Measurements from ENCODE around the gene SLC23A1.
"Not testable (repeated sequence)": the region's sequence is repeated elsewhere in the genome, so short reads cannot be mapped to it uniquely, and the experiment has no call there.

Gene SLC23A1

DNA sequence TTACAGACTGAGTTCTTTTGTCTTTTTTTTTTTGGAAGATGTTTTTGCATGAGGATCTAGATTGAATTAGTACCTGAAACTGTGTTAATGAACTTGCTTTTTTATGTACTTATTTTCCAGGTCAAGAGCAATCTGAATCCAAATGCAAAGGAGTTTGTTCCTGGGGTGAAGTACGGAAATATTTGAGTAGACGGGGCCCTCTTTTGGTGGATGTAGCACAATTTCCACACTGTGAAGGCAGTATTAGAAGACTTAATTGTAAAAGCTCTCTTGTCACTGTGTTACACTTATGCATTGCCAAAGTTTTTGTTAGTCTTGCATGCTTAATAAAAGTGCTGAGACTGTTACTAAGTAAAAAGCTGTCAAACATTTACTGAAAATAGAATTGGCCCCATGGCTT lies 14.5 kb downstream of the SLC23A1 start:
- DNase-seq = no peak

DNA sequence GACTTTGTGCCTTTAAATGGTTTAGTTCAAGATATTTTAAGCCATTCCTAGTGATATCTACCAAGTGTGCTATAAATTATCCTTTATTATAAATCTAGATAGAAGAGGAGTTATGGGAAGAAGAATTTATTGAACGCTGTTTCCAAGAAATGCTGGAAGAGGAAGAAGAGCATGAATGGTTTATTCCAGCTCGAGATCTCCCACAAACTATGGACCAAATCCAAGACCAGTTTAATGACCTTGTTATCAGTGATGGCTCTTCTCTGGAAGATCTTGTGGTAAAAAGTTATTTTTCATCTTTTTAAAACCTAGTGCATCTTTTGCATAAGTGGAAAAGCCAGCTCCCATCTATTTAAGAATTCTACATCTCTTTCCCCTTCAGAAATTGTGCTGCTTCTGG lies 18.6 kb downstream of the SLC23A1 start:
- DNase-seq = no peak

DNA sequence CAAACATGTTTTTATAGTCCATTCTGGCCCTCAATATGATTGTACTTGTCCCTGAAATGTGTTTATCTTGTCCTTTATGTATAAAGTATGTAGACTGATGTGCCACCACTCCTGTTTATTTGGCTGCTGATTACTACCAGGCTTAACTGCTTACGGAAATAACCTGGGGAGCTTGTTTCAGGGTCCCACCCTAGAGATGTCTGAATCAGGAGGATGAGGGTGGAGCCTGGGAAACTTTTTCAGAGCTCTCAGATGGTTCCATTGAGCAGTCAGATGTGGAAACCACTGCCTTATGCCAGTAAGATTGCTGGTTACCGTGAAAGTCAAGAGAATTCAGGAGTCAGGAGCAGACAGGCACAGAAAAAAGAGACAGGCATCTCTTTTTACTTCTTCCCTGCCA lies 19.2 kb downstream of the SLC23A1 start:
- no peak for DNase-seq

DNA sequence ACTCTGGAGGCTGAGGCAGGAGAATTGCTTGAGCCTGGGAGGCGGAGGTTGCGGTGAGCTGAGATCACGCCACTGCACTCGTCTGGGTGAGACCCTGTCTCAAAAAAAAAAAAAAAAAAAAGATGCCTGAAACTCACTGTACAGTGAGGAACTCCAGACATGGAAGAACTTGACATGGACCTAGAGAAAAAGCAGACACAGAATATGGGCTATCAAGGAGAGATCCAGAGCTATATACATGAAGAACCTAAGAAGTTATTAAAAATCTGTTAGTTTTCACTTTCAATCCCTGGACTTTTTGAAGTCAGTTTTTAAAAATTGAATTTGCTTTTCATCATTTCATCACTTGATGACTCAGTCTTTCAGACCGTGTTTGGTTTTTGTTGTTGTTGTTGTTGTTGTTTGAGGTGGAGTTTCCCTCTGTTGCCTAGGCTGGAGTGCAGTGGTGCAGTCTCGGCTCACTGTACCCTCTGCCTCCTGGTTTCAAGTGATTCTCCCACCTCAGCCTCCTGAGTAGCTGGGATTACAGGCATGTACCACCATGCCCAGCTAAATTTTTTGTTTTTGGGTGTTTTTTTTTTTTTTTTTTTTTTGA lies 21.2 kb downstream of the SLC23A1 start:
- DNase-seq = no peak

GRCh38 chr5:139360384-139360783 lies 22.7 kb downstream of the SLC23A1 start:
- no peak for DNase-seq

GRCh38 chr5:139358064-139358463 lies 25.0 kb downstream of the SLC23A1 start:
- no peak for DNase-seq

DNA sequence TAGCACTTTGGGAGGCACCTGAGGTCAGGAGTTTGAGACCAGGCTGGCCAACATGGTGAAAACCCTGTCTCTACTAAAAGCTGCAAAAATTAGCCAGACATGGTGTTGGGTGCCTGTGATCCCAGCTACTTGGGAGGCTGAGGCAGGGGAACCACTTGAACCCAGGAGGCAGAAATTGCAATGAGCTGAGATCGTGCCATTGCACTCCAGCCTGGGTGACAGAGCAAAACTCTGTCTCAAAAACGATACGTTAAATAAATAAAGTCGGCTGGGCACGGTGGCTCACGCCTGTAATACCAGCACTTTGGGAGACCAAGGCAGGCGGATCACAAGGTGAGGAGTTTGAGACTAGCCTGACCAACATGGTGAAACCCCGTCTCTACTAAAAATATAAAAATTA lies 27.2 kb downstream of the SLC23A1 start:
- DNase-seq = not testable (repeated sequence)

- DNase-seq = no peak
Measured at GRCh38 chr5:139354186-139354585, 28.9 kb downstream of the SLC23A1 start.

DNA sequence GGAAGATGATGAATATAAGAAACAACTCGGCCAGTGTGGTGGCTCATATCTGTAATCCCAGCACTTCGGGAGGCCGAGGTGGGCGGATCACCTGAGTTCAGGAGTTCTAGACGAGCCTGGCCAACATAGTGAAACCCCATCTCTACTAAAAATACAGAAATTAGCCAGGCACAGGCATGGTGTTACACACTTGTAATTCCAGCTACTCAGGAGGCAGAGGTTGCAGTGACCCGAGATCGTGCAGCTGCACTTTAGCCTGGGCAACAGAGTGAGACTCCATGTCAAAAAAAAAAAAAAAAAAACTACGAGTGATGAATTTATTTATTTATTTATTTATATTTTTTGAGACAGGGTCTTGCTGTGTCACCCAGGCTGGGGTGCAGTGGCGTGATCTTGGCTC lies 35.2 kb downstream of the SLC23A1 start:
- not testable (repeated sequence) for DNase-seq

- DNase-seq = not testable (repeated sequence)
Measured at GRCh38 chr5:139345442-139345841, 37.7 kb downstream of the SLC23A1 start.

- DNase-seq = no peak
Measured at GRCh38 chr5:139344177-139344576, 38.9 kb downstream of the SLC23A1 start.

GRCh38 chr5:139343476-139343875 lies 39.6 kb downstream of the SLC23A1 start:
- DNase-seq = no peak

GRCh38 chr5:139342423-139342723 lies 40.7 kb downstream of the SLC23A1 start:
- no peak for DNase-seq

DNA sequence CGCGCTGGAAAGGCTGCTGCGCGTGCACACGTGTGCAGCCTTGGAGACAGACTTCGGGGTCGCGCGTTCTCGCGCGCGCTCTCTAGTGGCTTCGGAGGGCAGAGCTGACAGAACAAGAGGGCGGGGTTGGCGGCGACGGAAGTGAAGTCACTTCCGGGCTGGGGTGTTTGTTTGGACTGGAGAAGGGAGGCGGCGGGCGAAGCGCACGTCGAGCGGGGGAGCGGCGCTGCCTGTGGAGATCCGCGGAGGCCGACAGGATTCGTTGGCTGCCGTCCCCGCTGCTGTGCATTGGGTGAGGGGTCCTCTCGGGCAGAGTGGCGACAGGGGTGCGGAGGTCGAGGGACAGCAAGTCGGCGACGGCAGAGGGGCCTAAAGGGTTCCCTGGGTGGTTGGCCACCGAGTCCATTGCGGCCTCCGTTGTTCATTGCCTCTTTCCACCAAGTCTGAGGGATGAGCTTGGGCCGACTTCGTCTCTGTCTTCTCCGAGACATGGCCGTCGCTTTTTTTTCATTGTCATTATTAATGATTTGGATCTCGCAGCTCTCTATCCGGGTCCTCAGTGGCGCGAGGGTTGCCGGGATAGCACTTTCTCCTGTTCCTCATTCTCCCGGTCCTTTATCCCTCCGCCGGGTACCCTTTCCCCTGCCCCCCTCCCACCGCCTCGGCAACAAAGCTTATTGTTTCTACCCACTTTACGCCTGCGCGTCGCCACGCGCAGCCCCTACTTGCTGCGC lies 41.2 kb downstream of the SLC23A1 start, which contains the start of gene PAIP2:
PAIP2 (plus strand) TSS at position 166 of the 734 bp plus-strand sequence. CDS start 21,931 bp downstream, outside the sequence.
- peak; percentile 37 for DNase-seq

- no peak for DNase-seq
Measured at GRCh38 chr5:139341187-139341688, 41.9 kb downstream of the SLC23A1 start.

DNA sequence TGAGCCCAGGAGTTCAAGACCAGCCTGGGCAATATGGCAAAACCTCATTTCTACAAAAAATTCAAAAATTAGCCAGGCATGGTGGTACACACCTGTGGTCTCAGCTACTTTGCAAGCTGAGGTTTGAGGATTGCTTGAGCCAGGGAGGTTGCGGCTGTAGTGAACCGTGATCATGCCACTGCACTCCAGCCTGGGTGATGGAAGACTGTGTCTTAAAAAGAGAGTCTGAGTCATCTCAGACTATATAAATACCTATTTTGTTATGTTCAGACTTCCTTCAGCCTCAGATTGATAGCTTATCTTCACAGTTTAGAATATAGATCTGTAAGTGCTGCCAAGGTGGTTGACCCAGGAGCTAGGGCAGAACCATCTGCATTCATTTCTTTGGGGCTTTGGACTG lies 43.0 kb downstream of the SLC23A1 start:
- DNase-seq = no peak

GRCh38 chr5:139335811-139336210 lies 47.3 kb downstream of the SLC23A1 start:
- DNase-seq = no peak
